Left ventricle myocardium inferior (tissue), 1 donor: ENCODE data around the gene DENND1A. TPM values are rescaled to one million over a fixed set of nuclear protein-coding genes. Genes with fewer than 3 reads are reported as not detected.

Source experiments
- DNase-seq: peaks from one replicate; pipeline ENCODE4 v3.0.0-alpha.2; 2020
- H3K27ac ChIP-seq: fragments of 200-600 bp; replicated peaks from 2 replicates; pipeline ENCODE4 v1.8.0; 2021
- H3K27me3 ChIP-seq: fragments of 200-600 bp; 2 replicates; pipeline ENCODE4 v1.8.0; 2021; ENCODE audit warnings: low read depth
- H3K36me3 ChIP-seq: fragments of 200-600 bp; 2 replicates; pipeline ENCODE4 v1.8.0; 2021
- H3K4me1 ChIP-seq: fragments of 200-600 bp; 2 replicates; pipeline ENCODE4 v1.8.0; 2021
- H3K4me3 ChIP-seq: fragments of 200-600 bp; 2 replicates; pipeline ENCODE4 v1.8.0; 2021; ENCODE audit warnings: mild to moderate bottlenecking, moderate library complexity
- H3K9me3 ChIP-seq: fragments of 200-600 bp; replicated peaks from 2 replicates; pipeline ENCODE4 v1.8.0; 2021
- CTCF ChIP-seq: fragments of 200-600 bp; IDR thresholded peaks from 2 replicates; pipeline ENCODE4 v1.8.0; 2021; ENCODE audit warnings: antibody characterized with exemption, mild to moderate bottlenecking, borderline replicate concordance
- intact Hi-C: fragments of 100-400 bp; cut with micrococcal nuclease; formaldehyde crosslinking; loops from one replicate; pipeline ENCODE4 v1.11.0; 2022
- total RNA-seq: library from RNA; stranded (reverse); fragmentation: NEBNext Ultra II Directional; extraction: Animal tissue kit (Norgen Biotek cat#: 25700); gene quantifications from one replicate; pipeline ENCODE4 v1.2.1, GENCODE V29; 2021
- donor health status: DM: no; HTN: yes; CAD: no; lungs with severe emphysema.

Gene DENND1A
- total RNA-seq, 1 donor from 2014 or later: 12.2 TPM

GRCh38 chr9:123353984-123354591, 575.8 kb downstream of the DENND1A start:
- Histone ChIP-seq H3K36me3 (no peaks in the 10 kb centered on the region), H3K4me1 (peaks cover 6% of the 10 kb centered on the region), H3K27ac (no peak overlapping the region), H3K9me3 (no peaks in the 10 kb centered on the region), H3K27me3 (peaks cover 58% of the 10 kb centered on the region), H3K4me3 (no peak overlapping the region)
- peak; percentile 85 for TF ChIP-seq CTCF
- intact Hi-C loops: loop anchor here (10.0 kb wide), 1 partner anchor 249 kb away; no protein-coding TSS in a partner anchor
- DNase-seq: peak; percentile 55

GRCh38 chr9:123353041-123353440, 576.9 kb downstream of the DENND1A start:
- DNase-seq: no peak
- intact Hi-C loops: loop anchor here (10.0 kb wide), 1 partner anchor 248 kb away; no protein-coding TSS in a partner anchor

GRCh38 chr9:123350590-123351310, 579.2 kb downstream of the DENND1A start:
- no peak for DNase-seq
- Histone ChIP-seq H3K4me1 (peaks cover 6% of the 10 kb centered on the region), H3K27ac (no peak overlapping the region), H3K27me3 (peaks cover 66% of the 10 kb centered on the region), H3K9me3 (no peaks in the 10 kb centered on the region), H3K4me3 (no peak overlapping the region), H3K36me3 (no peaks in the 10 kb centered on the region)
- no peak for TF ChIP-seq CTCF
- intact Hi-C loops: loop anchor here (10.0 kb wide), 1 partner anchor 246 kb away; no protein-coding TSS in a partner anchor

More at GRCh38 chr9:123353041-123353440, 576.9 kb downstream of the DENND1A start:
- Histone ChIP-seq H3K27ac (no peak overlapping the region), H3K36me3 (no peaks in the 10 kb centered on the region), H3K9me3 (no peaks in the 10 kb centered on the region), H3K4me3 (no peak overlapping the region), H3K27me3 (peaks cover 68% of the 10 kb centered on the region), H3K4me1 (peaks cover 6% of the 10 kb centered on the region)
- TF ChIP-seq CTCF: no peak

GRCh38 chr9:123349691-123350480, 580.0 kb downstream of the DENND1A start:
- no peak for DNase-seq
- Histone ChIP-seq H3K27me3 (peaks cover 58% of the 10 kb centered on the region), H3K4me1 (peaks cover 6% of the 10 kb centered on the region), H3K9me3 (no peaks in the 10 kb centered on the region), H3K27ac (no peak overlapping the region), H3K36me3 (no peaks in the 10 kb centered on the region), H3K4me3 (no peak overlapping the region)
- no peak for TF ChIP-seq CTCF
- intact Hi-C loops: loop anchor here (10.0 kb wide), 1 partner anchor 245 kb away; no protein-coding TSS in a partner anchor

GRCh38 chr9:123349033-123349432, 580.9 kb downstream of the DENND1A start:
- DNase-seq: no peak
- Histone ChIP-seq H3K9me3 (no peaks in the 10 kb centered on the region), H3K27me3 (peaks cover 50% of the 10 kb centered on the region), H3K36me3 (no peaks in the 10 kb centered on the region), H3K4me3 (no peak overlapping the region), H3K27ac (no peak overlapping the region), H3K4me1 (peaks cover 2% of the 10 kb centered on the region)
- intact Hi-C loops: no loop called here
- no peak for TF ChIP-seq CTCF
